GM19455 (cell line): Measurements from ENCODE around the gene RBP3.
"Not testable (repeated sequence)": the region's sequence is repeated elsewhere in the genome, so short reads cannot be mapped to it uniquely, and the experiment has no call there.

Experiments used
- ATAC-seq: cut with Tn5 transposase; IDR thresholded peaks from one replicate; pipeline ENCODE4 v1.9.1; 2021; ENCODE audit not compliant: unreplicated experiment

Gene RBP3

DNA sequence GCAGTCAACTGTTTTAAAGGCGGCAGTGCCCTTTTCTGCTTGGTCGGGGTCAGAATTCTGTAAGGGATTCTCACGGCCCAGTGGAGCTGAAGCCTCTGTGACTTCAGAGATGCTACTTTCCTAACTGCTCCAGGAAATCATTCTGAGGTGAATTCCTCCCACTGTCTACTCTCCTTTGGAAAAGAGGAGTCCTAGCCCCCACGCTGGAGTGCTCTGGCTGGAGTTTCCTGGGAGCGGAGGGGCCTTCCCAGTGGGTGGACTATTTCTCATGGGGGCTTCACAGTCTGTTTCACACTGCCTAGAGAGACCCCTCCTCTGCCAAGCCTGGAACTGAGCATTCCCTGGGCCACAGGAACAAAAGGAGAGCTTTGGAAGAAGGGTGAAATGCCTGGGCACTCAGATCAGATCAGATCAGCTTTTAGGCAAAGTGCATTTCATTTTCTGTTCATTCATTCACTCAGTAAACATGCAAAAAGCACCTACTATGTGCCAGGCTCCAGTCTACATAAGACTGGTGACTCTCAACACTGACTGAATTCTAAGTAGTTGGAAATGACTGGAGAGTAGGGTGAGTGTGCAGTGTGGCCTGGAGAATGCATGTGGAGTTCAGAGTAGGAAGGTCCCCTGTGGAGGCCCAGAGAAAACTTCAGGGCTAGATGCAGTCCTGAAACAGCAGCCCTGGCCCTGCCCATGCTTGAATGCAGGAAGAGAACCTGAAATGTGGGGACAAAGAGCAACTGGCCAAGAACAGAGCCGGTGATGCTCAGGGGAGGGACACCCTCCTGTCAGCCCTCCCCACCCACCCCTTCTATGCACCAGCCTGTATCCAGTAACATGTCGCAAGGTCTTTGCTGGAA lies 23.7 kb downstream of the RBP3 start:
- no peak for ATAC-seq

DNA sequence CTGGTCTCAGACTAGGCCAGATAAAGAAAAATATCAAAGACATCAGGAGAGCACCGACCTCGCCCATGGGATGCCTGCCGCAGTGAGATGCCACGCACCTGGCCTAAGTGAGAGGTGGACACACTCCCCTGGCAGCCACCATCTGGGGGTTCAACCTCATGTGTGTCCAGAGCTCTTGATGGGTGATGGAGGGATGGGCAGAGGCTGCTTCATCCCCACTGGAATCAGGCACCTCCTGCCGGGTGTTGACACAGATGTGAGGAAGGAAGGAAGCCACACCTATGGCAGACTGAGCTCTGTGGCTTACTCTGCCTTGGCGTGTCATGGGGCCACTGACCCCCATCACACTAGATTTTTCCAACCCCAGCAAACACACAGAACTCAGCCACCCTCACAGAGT lies 24.6 kb downstream of the RBP3 start:
- no peak for ATAC-seq

DNA sequence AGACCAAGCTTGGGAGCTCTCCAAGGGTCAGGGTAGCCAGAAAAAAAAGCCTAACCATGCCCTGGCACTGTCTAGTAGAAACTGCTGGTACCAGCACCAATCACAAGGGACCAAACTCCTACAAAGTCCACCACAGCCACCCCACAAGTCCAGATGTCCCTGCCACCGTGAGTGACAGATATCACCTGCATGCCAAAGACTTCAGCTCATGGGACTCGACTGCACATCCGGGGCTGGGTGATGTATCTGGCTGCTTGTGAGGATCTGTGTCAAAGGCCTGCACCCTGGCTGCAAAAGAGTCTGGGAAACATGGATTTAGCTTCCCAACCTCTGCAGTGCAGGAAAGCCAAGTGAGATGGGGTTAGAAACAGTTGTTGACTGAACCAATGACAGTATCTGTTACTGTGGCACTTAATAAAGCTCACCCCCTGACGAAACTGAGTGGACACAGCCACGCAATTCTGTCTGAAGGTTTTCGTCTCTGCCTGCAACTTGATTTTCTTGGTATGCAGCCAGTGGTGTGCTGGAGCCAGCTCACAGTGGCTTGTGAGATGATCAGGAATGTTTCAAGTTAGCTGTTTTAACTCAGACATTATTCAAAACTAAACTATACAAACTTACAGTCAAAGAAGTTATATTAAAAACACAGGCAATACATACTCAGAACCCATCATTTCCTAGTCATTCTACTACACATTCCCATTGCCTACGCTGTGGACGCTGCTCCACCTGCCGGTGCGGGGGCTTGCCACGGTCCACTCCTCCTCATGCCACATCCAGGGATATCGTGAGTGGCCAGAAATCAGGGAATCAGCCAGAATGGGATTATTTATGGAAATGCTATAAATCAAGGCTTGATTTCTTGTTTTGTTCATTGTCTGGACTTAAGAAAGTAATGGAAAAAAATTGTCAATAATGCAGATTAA lies 26.7 kb downstream of the RBP3 start:
- no peak for ATAC-seq

DNA sequence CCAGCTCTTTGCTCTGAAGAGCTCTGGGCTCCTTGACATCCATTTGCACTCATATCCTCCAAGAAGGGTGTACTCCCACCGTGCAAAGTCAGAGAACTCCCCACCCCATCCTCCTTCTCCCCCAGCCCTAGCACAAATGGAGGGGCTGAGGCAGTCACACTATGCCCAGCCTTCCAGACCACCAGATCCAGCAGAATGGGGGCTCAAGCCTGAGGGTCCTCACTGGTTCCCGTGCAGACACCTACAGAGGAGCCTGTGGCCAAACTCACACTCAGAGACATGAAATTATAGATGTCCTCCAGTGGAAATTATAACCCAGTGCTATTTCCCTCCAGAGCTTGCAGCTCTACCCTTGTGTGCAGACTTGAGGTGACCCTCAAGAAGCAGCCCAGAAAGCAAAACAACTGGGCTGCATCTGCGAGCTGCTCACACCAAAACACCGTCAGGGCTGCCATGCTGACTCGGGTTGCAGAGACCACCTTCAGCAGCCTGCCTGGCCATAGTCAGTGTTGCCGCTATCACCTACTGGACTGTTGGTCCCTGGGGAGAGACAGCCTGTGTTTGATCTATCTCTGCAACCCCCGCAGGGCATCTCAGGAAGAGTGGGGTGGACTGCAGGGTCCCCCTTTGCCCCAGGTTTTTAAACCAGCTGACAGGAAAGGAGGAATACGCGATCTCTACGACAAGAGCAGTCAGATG lies 28.5 kb downstream of the RBP3 start:
- ATAC-seq = no peak

DNA sequence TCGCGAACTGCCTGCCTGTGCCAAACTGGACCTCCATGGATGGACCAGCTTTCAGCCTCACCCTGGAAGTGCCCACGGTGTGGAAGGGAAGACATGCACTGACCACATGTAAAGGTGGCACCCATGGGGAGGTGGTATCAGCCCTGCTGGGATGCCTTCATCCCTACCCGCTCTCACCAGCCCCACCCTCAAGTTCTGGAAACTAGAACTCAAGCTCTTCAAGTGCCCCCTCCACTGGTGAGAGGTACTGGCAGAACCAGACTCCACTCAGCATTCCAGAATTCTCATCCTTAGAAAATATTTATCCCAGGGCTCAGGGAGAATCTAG lies 30.0 kb downstream of the RBP3 start:
- no peak for ATAC-seq

DNA sequence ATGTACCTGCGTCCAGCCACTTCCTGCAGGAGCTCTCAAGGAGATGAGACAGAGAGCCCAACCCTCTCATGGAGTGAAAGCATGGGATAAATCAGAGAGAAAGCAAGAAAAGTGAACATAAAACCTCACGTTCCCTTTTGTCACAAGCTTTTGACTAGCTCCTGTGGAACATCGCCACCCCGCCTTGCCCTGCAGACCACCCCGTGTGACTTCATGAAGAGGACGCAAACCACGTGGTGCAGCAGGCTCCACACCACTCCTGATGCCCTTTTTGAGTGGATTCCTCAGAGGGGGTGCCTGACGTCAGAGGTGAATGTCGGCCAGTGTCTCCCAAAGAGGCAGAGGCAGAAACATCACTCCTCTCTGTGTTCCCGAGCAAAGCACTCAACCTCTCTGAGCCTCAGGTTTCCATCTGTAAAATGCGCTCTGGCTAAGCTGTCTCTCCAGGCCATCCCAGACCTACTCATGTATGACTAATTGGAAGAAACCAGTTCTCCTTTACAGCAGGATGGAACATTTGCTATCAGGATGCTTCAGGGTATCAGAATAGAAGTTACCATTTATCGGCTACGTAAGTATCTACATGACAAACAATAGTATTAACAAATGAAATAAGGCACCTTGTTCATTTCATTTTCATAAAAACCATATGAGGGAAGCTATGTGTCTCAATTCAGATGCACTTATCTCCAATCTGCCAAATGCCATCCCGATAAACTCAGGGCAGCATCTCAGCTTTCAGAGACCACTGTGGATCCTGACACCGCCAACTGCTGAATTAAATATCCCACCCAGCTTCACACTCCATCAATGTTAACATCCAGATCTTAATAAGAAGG lies 30.7 kb downstream of the RBP3 start:
- no peak for ATAC-seq

DNA sequence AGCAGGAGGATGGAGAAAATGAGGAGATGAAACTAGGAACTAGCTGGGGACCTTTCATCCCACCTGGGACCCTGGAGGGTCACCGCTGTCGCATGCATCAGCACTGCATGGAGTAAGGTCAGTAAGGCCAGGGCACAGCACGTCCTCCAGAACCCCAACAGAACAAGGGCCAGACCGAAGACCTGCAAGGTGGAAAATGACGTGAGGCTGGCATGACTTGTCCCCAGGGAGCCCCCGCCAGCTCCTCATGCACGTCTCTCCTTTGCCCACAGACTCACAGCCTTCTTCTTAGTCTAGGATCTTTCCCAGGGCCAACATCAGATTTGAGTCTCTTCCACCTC lies 31.3 kb downstream of the RBP3 start:
- no peak for ATAC-seq

DNA sequence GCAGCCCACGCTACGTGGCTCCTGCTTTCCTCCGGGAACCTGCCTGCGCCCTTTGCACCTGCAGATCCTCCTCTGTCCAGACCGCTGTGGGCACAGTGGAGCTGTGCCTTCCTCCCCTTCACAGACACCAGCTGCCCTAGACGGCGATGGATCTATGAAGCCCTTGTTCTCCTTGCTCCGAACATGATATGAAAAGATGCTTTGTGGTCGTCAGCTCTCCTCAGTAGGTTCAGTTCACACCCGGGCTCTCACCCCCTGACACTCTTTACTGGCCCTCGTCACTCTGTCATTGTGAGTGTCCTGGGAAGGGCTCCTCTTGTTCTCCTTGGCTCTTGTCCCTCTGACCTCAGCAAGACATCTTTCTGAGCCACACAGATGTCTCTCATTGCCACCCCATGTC lies 31.7 kb downstream of the RBP3 start:
- no peak for ATAC-seq

DNA sequence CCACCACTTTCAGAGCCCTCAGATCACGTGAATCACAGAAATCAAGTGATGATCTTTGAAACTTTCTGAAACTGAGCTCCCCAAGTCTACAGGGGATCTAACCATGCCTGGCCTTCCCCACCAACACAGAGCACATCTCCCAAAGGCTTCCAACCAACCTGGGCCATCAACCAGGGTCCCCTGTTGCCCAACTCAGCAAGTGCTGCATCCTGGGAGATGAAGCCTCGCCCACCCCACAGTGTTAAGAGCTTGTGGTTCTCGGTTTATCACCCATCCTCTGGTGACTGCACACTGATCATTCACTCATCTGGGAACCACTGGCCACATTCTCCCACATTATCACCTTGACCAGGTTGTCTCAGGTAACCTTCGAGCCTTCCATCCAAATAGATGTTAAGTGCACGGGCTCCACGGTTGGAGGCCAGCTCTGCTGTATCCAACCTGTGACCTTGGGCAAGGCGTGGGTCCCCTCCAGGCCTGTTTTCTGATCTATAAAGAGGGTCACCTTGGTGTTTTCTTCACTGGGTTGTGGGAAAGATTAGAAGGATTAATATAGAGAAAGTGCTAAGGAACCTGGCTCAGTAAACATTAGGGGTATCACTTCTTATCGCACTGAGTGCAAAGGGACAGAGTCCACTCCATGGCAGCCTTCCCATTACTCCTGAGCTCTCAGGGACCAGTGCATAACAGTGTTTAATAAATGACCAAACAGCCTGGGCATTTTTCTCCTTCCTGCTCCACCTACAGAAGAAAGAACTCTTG lies 32.4 kb downstream of the RBP3 start:
- no peak for ATAC-seq

DNA sequence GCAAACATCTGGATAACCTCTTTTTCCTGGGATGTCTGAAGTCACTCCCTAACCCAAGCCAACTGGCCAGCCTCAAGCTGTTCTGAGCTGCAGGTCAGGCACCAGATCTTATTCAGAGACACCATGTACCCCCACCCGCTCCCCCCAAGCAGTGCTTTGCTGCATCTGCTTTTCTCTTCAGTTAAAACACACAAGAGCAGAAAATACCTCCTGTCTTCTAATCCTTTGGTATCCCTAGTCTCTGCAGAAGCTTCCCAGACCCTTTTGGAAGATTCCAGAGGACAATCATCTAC lies 32.9 kb downstream of the RBP3 start:
- ATAC-seq = no peak

DNA sequence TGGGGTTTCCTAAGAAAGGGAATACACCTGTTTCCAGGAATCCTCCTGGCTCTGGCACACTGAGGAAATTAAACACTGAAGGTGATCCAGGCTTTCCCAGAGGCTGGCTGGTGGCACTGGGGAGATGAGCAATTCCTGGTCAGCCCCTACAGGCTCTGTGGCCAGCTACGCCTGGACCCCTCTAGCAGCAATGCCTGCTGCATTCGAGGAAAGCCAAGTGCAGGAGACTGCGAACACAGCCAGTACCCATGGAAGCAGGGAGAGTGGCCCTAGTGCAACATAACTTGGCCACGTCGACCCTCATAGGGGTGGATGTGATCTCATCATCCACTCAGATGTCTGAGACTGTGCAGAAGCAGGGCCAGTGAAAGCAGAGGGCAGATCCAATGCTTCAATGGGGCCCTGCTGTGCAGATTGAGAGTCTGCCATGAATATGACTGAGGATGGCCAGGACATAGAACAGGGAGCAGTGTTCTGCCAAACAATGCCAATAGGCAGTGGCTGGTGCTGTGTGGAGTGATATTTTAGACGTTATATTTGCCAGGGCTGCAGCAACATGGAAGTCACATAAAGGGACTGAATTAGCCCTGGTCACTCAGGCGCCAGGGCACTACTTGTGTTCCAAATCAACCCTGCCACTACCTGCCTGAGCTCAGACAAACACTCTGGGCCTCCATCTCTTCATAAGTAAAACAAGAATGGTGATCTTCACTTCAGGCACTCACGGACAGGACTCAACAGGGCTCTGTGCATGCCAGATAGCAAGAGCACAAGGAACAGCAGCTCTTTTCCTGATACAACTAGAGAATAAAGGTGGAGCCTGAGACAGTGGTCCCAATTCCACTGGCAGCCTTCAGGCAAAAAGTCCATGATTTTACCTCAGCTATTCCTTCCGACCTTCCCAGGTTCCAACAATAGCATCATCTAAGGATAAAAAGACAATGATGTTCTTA lies 33.5 kb downstream of the RBP3 start:
- no peak for ATAC-seq

DNA sequence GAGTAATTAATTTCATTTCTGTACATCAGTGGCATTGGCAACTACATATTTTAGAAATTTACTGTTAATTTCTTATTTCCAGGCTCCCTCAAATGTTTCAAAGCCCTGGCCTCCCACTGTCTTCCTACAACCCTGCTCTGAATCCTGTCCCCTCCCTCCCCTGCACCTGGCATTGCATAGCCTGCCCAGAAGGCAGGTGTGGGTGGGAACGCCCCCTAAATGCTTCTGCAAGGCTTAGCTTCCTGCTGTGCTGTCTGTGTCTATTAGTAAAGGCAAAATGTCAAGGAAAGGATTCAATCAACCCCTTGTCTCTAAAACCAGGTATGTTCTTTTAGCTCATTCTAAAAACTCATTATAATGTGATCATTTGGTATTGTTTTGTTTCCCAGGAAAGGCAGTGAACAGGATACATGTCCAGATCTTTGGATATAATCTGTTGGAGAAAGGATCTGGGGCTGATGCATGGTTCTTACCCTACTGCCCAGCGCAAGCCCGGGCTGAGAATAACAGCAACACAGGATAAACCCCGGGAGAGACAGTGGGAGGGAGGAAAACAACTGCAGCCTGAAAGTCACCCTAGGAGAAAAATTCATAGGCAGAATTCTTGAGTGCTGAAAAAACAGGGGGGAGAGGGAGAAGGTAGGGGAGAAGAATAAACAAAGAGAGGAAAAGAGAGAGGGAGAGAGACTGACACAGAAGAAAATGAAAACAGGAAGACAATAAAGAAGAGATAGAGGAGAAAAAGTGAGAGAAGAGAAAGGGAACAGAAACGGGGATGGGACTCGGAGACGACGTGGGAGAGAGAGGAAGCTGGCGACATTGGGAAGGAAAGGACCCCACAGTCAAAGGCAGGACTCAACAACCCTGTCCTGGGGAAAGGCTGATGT lies 35.3 kb downstream of the RBP3 start:
- ATAC-seq = no peak

DNA sequence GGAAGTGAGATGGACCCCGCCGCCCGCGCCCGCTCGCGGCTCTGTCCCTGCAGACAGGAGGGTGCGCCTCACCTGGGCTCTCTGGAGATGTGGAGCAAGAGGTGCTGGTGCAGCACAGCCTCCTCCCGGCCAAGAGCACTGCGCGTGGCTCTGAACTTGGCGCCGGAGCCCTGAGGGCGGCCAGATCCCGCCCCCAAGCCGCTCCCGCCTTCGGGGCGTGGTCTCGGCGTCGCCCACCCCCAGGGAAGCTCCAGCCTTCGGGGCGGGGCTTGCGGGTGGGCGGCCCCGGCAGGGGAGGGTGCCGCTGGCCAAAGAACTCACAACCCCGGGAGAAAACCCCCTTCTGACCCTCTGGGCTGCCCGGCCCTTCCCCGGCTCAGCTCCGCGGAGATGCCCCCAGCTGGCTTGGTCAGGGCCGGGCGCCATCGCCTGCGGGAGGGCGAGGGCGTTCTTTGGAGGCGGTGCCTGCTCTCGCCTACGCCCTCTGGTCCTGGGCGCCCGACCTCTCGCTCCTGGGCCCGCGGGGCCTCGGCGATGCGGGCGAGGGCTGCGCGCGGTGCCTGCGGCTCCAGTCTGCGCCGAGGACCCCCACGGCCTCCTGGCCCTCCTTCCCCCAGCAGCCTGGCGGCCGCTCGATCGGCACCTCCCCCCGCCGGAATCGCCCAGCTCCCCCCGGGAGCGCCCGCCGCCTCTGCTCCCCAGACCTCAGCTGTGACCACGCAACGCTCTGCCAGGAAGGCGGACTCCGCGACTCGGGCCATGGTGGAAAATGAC lies 36.2 kb downstream of the RBP3 start, which contains the start of gene ZNF488:
ZNF488 (minus strand) TSS at position 146 of the 774 bp plus-strand sequence. CDS start 15,464 bp downstream, outside the sequence.
- peak; percentile 94 for ATAC-seq

DNA sequence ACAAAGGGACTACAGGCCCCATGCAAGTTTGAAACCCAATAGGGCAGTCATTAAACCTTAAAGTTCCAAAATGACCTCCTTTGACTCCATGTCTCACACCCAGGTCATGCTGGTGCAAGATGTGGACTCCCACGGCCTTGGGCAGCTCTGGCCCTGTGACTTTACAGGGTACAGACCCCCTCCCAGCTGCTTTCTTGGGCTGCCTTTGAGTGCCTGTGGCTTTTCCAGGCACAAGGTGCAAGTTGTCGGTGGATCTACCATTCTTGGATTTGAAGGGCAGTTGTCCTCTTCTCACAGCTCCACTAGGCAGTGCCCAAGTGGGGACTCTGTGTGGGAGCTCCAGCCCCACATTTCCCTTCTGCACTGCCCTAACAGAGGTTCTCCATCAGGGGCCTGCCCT lies 37.9 kb downstream of the RBP3 start:
- ATAC-seq = not testable (repeated sequence)

DNA sequence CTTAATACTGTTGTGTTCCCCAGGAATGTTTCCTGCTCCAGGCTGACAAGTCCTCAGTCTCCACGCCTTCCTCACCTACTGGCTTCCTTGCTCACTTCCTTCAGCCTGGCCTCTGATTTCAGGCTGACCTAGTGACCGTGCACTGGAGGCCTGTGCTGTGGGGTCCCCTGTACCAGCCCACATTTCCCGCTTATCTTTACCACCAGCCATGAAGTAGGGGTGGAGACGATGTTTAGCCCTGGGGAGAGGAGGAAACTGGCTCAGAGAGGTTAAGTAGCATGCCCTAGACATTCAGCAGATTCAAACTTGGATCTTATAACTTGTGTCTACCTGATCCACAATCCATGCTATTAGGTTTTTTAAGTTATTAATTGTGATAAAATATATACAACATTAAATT lies 40.7 kb downstream of the RBP3 start:
- no peak for ATAC-seq

DNA sequence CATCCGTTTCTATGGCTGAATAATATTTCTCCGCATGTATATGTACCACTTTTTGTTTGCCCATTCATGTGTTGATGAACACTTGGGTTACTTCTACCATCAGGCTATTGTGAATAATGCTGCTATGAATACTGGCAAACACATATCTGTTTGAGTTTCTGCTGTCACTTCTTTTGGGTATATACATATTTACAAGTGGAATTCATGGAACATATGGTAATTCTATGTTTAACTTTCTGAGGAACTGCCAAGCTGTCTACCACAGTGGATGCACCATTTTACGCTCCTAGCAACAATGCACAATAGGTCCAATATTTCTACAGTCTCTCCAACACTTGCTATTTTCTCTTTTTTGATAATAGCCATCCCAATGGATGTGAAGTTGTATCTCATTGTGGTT lies 41.5 kb downstream of the RBP3 start:
- no peak for ATAC-seq

DNA sequence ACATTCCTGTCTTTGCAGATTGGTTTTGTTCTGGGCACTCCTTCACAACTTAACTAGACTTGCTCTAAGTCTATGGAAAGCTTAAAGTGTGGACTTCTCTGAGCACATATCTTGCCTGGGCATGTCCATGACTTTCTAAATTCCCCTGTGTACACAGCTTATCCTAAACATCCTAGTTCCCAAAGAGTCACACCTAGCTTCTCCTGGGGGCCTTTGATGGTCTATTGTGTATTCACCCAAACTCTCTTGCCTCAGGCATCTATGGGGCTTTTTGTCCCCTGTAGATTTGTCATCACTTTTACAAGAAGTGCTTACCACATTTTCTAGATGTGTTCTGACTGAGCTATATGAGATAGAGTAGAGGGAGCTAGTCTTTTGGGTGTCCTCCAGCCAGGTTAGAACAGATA lies 48.2 kb downstream of the RBP3 start:
- ATAC-seq = no peak
